OCI-LY7 (cell line): ENCODE measurements around the gene HYKK.

Source experiments
- CTCF ChIP-seq: fragments of 200-600 bp; sonication (generic); conservative IDR thresholded peaks from 2 replicates; pipeline ENCODE4 v1.5.1; 2014; ENCODE audit warnings: mild to moderate bottlenecking, antibody characterized with exemption, low read length, moderate library complexity, mixed read lengths
- EZH2phosphoT487 ChIP-seq: fragments of 200-600 bp; sonication (generic); IDR thresholded peaks from 2 replicates; pipeline ENCODE4 v1.6.1; 2018; ENCODE audit warnings: low read depth, borderline replicate concordance, mild to moderate bottlenecking, mixed run types, antibody characterized with exemption, low read length, moderate library complexity, mixed read lengths

DNA sequence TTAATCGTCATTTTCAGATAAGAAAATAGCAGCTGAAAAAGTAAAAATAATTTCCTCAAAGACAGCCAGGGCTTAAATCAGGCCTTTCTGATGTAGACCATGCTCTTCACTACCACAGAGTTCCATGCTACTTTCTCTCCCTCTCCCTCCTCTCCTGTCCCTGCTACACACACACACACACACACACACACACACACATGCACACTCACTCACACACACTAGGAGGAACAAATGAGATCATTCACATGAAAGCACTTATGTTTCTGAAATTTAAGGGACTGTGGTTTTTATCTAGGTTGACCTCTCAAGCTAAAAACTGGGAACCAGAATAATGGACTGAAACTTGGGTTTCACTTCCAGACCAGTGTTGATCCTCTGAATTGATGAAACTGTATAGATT, 28.8 kb downstream of the HYKK start:
- no peak for TF ChIP-seq EZH2phosphoT487
- no peak for TF ChIP-seq CTCF
